K562 (cell line): ENCODE measurements around the gene NR2F1. TPM values are rescaled to one million over a fixed set of nuclear protein-coding genes. Genes with fewer than 3 reads are reported as not detected.
A peak's percentile ranks its signal among the peaks of the same experiment; 100 is the strongest.

Source experiments
- ATAC-seq: fragments of 200-7000 bp; cut with Tn5 transposase; 3 replicates; pipeline ENCODE4 v1.9.1; 2020; ENCODE audit warnings: moderate library complexity
- BruUV-seq: library from RNA; stranded (reverse); fragments of 400-500 nt; replicated peaks from 2 replicates; lab custom pipeline; 2021; lab: Mats Ljungman, UMichigan
- CTCF ChIA-PET: fragments of 300-600 bp; formaldehyde crosslinking; extraction: SDS; loops from one replicate; lab custom pipeline; 2021; ENCODE audit warnings: low intra/inter-chr PET ratio; lab: Yijun Ruan, JAX
- POLR2A ChIA-PET: fragments of 300-600, 350-650 bp; sonication (Branson Sonifier 250); formaldehyde crosslinking; extraction: SDS; loops from one replicate; lab custom pipeline; 2021; ENCODE audit warnings: antibody characterized with exemption, inconsistent platforms; lab: Yijun Ruan, JAX
- DNase-seq, 4 experiments: peaks; one replicate each; pipeline versions ENCODE4 v3.0.0 to v3.0.0-alpha.2; 2011 to 2018; ENCODE audit warnings: low spot score in 3 of 4, mixed read lengths in 3 of 4; ENCODE audit errors: extremely low read depth in 1 of 4
- FAIRE-seq: peaks from 2 replicates; lab custom pipeline; 2011; peaks lifted over from hg19 to GRCh38; lab: Jason Lieb, UNC
- H2AFZ ChIP-seq: 2 replicates; pipeline ENCODE4 v1.6.0; 2011; ENCODE audit warnings: low read depth, low read length, control low read depth, inconsistent platforms
- H3K27ac ChIP-seq: fragments of 200-600 bp; 3 replicates; pipeline ENCODE4 v1.8.0; 2011; ENCODE audit warnings: low read depth, mild to moderate bottlenecking, control low read depth, inconsistent platforms, low read length, moderate library complexity, mixed read lengths; ENCODE audit errors: extremely low read depth
- H3K27me3 ChIP-seq, 2 experiments: fragments of 300-600 bp in 1 of 2; 2 replicates in 1 of 2; 3 replicates in 1 of 2; pipeline versions ENCODE4 v1.6.0 to v1.8.0; 2011; ENCODE audit warnings: inconsistent platforms in 2 of 2, low read length in 2 of 2, mild to moderate bottlenecking in 1 of 2, mixed read lengths in 1 of 2, moderate library complexity in 1 of 2; ENCODE audit not compliant: control insufficient read depth in 2 of 2, insufficient read depth in 2 of 2
- H3K36me3 ChIP-seq: fragments of 300-600 bp; 3 replicates; pipeline ENCODE4 v1.8.0; 2011; ENCODE audit warnings: mild to moderate bottlenecking, low read length, inconsistent platforms; ENCODE audit not compliant: control insufficient read depth, insufficient read depth
- H3K4me1 ChIP-seq, 2 experiments: fragments of 200-600 bp in 1 of 2; replicated peaks in 1 of 2; 2 replicates in 1 of 2; 3 replicates in 1 of 2; pipeline versions ENCODE4 v1.5.1 to v1.8.0; 2011; ENCODE audit warnings: inconsistent platforms in 2 of 2, low read length in 2 of 2, mild to moderate bottlenecking in 1 of 2, mixed read lengths in 1 of 2, moderate library complexity in 1 of 2; ENCODE audit not compliant: control insufficient read depth in 2 of 2, insufficient read depth in 2 of 2
- H3K4me2 ChIP-seq: 2 replicates; pipeline ENCODE4 v1.6.1; 2011; ENCODE audit warnings: low read length, control low read depth, inconsistent platforms, mixed read lengths; ENCODE audit not compliant: insufficient read depth
- H3K4me3 ChIP-seq: fragments of 200-600 bp; sonication (generic), shearing (Covaris generic); 2 replicates; pipeline ENCODE4 v1.5.1; 2016; ENCODE audit warnings: control low read depth, inconsistent platforms
- H3K79me2 ChIP-seq: fragments of 200-600 bp; 3 replicates; pipeline ENCODE4 v1.8.0; 2011; ENCODE audit warnings: low read length, inconsistent platforms; ENCODE audit not compliant: control insufficient read depth, insufficient read depth
- H3K9ac ChIP-seq, 2 experiments: 2 replicates each; pipeline versions ENCODE4 v1.6.0 to v1.6.1; 2011; ENCODE audit warnings: low read depth in 2 of 2, low read length in 2 of 2, control low read depth in 1 of 2, inconsistent platforms in 1 of 2, mild to moderate bottlenecking in 1 of 2, mixed read lengths in 1 of 2; ENCODE audit not compliant: insufficient read depth in 1 of 2
- H3K9me1 ChIP-seq: one replicate; pipeline ENCODE4 v1.6.0; 2011; ENCODE audit warnings: inconsistent platforms, mild to moderate bottlenecking, low read length, moderate library complexity; ENCODE audit not compliant: control insufficient read depth, insufficient read depth
- H3K9me3 ChIP-seq: replicated peaks from 2 replicates; pipeline ENCODE4 v1.5.1; 2011; ENCODE audit warnings: low read depth, low read length, inconsistent platforms; ENCODE audit not compliant: control insufficient read depth, insufficient read depth
- H4K20me1 ChIP-seq: replicated peaks from 2 replicates; pipeline ENCODE4 v1.6.1; 2011; ENCODE audit warnings: low read length, inconsistent platforms, mixed read lengths; ENCODE audit not compliant: control insufficient read depth, insufficient read depth
- CHAMP1 ChIP-seq: fragments of 450-650 bp; IDR thresholded peaks from 2 replicates; pipeline ENCODE4 v1.6.1; 2016; ENCODE audit warnings: mild to moderate bottlenecking
- HOXB6 ChIP-seq: fragments of 250-450 bp; sonication (Bioruptor Pico); IDR thresholded peaks from 2 replicates; pipeline ENCODE4 v1.5.1; 2022; ENCODE audit warnings: mild to moderate bottlenecking, borderline replicate concordance
- MTA1 ChIP-seq: fragments of 450-650 bp; IDR thresholded peaks from 2 replicates; pipeline ENCODE4 v1.6.1; 2017; ENCODE audit warnings: borderline replicate concordance
- SRSF3 ChIP-seq: fragments of 200-400 bp; formaldehyde crosslinking; IDR thresholded peaks from 2 replicates; pipeline ENCODE4 v1.6.1; 2016; ENCODE audit warnings: mild to moderate bottlenecking, low read length, moderate library complexity; ENCODE audit not compliant: insufficient read depth
- USF2 ChIP-seq: sonication (generic); formaldehyde crosslinking; IDR thresholded peaks from 2 replicates; pipeline ENCODE4 v1.5.0; 2020; ENCODE audit warnings: missing genetic modification reagents
- ZBTB17 ChIP-seq: fragments of 450-650 bp; formaldehyde crosslinking; IDR thresholded peaks from 2 replicates; pipeline ENCODE4 v1.4.0; 2020; ENCODE audit warnings: mild to moderate bottlenecking
- WGBS: fragments of 100-300 bp; shearing (Covaris generic); methylation state at CpG from one replicate; pipeline ENCODE4 v1.1.6; 2016; ENCODE audit warnings: low coverage, mixed read lengths; ENCODE audit not compliant: insufficient coverage; ENCODE audit errors: missing lambda C conversion rate; 5-methylcytosine and 5-hydroxymethylcytosine counted together
- in situ Hi-C: fragments of 300-500 bp; cut with MboI; formaldehyde crosslinking; loops from 4 replicates; pipeline ENCODE4 v1.15.0; 2018; ENCODE audit warnings: inconsistent platforms, mixed read lengths
- intact Hi-C: fragments of 100-400 bp; cut with micrococcal nuclease; formaldehyde crosslinking; loops from 2 replicates; pipeline ENCODE4 v1.14.2; 2022
- polyA plus RNA-seq, 8 experiments: library from polyadenylated mRNA; depleted of rRNA in 4 of 8; stranded (reverse) in 5 of 8; unstranded in 3 of 8; fragments of >200 nt; fragmentation: Nextera tagmentation in 2 of 8; fragmentation: Illumina TruSeq in 1 of 8; extraction: Ambion mirVana in 2 of 8; extraction: Trizol in 1 of 8; gene quantifications; 2 replicates each; pipeline versions ENCODE4 v1.2.1 to v1.2.3, GENCODE V29; 2011 to 2014; ENCODE audit warnings: inconsistent platforms in 1 of 8, missing spikeins in 1 of 8
- total RNA-seq, 7 experiments: library from RNA; depleted of rRNA in 6 of 7; stranded (reverse); fragments of >200 nt in 6 of 7; fragmentation: Illumina TruSeq in 2 of 7; extraction: Trizol in 2 of 7; gene quantifications; 2 replicates each; pipeline versions ENCODE4 v1.2.1 to v1.2.3, GENCODE V29; 2011 to 2021; ENCODE audit warnings: low replicate concordance in 1 of 7

The NR2F1 gene
- total and polyA plus RNA-seq, 9 of the 15 experiments (the other 6 are each of a cell fraction or from before 2014, with no cell fraction given): 0.18 TPM; not detected in 8

GRCh38 chr5:93603078-93603792 is 20.2 kb downstream of the NR2F1 start (continued):
- TF ChIP-seq CHAMP1: no peak
- no peak for TF ChIP-seq HOXB6
- no peak for TF ChIP-seq SRSF3
- no peak for TF ChIP-seq MTA1

GRCh38 chr5:93603793-93604643 is 21.0 kb downstream of the NR2F1 start:
- no peak overlapping the region for H3K4me2 ChIP-seq
- H3K36me3 ChIP-seq: no peaks in the 10 kb centered on the region
- no peak overlapping the region for H2AFZ ChIP-seq
- ATAC-seq: no peak
- ChIA-PET POLR2A (no interaction called here), CTCF (no interaction called here)
- TF ChIP-seq USF2 (CRISPR knock-in tag): 0 out of 2 replicates have a peak, but pooled peaks have one; percentile 4
- TF ChIP-seq ZBTB17 (CRISPR knock-in tag): no peak
- H3K9me3 ChIP-seq: no peaks in the 10 kb centered on the region
- 5% methylated on average over 16 of the region's 58 CpGs for WGBS
- DNase-seq: no peak
- H3K9ac ChIP-seq: no peak overlapping the region
- no peaks in the 10 kb centered on the region for H3K4me1 ChIP-seq
- H3K79me2 ChIP-seq: no peaks in the 10 kb centered on the region
- peaks cover 3 to 10% of the 10 kb centered on the region in 2 experiments; a peak in 3 of 5 replicates for H3K27me3 ChIP-seq
- FAIRE-seq: no peak
- H3K9me1 ChIP-seq: no peaks in the 10 kb centered on the region
- in situ Hi-C loops (no loop called here), intact Hi-C loops (no loop called here)
- H3K27ac ChIP-seq: no peak overlapping the region
- H4K20me1 ChIP-seq: no peaks in the 10 kb centered on the region
- no TSS peak for BruUV-seq
- H3K4me3 ChIP-seq: no peak overlapping the region
